GM12878 (cell line): Measurements from ENCODE around the gene DEPDC1B. TPM values are rescaled to one million over a fixed set of nuclear protein-coding genes. Genes with fewer than 3 reads are reported as not detected.

Experiments used
- ATAC-seq: fragments of 200-7000 bp; cut with Tn5 transposase; 3 replicates; pipeline ENCODE4 v1.9.1; 2020; ENCODE audit warnings: mild to moderate bottlenecking, moderate library complexity
- BruUV-seq: library from RNA; stranded (reverse); fragments of 400-500 nt; replicated peaks from 2 replicates; lab custom pipeline; 2021; lab: Mats Ljungman, UMichigan
- CTCF ChIA-PET: fragments of 300-600 bp; sonication (Branson Sonifier 250); formaldehyde crosslinking; extraction: SDS; loops from one replicate; lab custom pipeline; 2021; ENCODE audit warnings: inconsistent platforms; lab: Yijun Ruan, JAX
- POLR2A ChIA-PET: fragments of 350-600 bp; formaldehyde crosslinking; extraction: SDS; loops from one replicate; lab custom pipeline; 2021; ENCODE audit warnings: inconsistent platforms; lab: Charles Lee
- RAD21 ChIA-PET: fragments of 300-600 bp; sonication (Branson Sonifier 250); formaldehyde crosslinking; loops from one replicate; lab custom pipeline; 2023; ENCODE audit warnings: antibody characterized with exemption; ENCODE audit not compliant: unreplicated experiment; lab: Charles Lee
- SMC1A ChIA-PET: fragments of 300-600 bp; sonication (Branson Sonifier 250); formaldehyde crosslinking; loops from one replicate; lab custom pipeline; 2023; ENCODE audit not compliant: unreplicated experiment, uncharacterized antibody; lab: Charles Lee
- DNase-seq: peaks from one replicate; pipeline ENCODE4 v3.0.0-alpha.2; 2011; ENCODE audit warnings: low read depth, low spot score
- FAIRE-seq: peaks from 3 replicates; lab custom pipeline; 2011; peaks lifted over from hg19 to GRCh38; lab: Jason Lieb, UNC
- H2AFZ ChIP-seq: 2 replicates; pipeline ENCODE4 v1.6.0; 2011; ENCODE audit warnings: low read depth, low read length, control low read depth; ENCODE audit not compliant: control insufficient read depth
- H3K27ac ChIP-seq: 2 replicates; pipeline ENCODE4 v1.5.1; 2011; ENCODE audit warnings: control low read depth; ENCODE audit not compliant: control insufficient read depth, insufficient read depth
- H3K27me3 ChIP-seq, 2 experiments: replicated peaks in 1 of 2; 2 replicates each; pipeline versions ENCODE4 v1.6.0 to v1.6.1; 2011; ENCODE audit warnings: low read length in 1 of 2; ENCODE audit not compliant: control insufficient read depth in 2 of 2, insufficient read depth in 2 of 2
- H3K36me3 ChIP-seq, 2 experiments: 2 replicates each; pipeline ENCODE4 v1.5.1; 2011; ENCODE audit warnings: low read length in 1 of 2; ENCODE audit not compliant: control insufficient read depth in 2 of 2, insufficient read depth in 2 of 2
- H3K4me1 ChIP-seq: 2 replicates; pipeline ENCODE4 v1.6.1; 2011; ENCODE audit warnings: mild to moderate bottlenecking, low read length, moderate library complexity, mixed read lengths; ENCODE audit not compliant: control insufficient read depth, insufficient read depth
- H3K4me2 ChIP-seq: 2 replicates; pipeline ENCODE4 v1.6.0; 2011; ENCODE audit warnings: control low read depth; ENCODE audit not compliant: control insufficient read depth, insufficient read depth
- H3K4me3 ChIP-seq: fragments of 200-600 bp; sonication (generic); 2 replicates; pipeline ENCODE4 v1.5.1; 2016
- H3K79me2 ChIP-seq: 2 replicates; pipeline ENCODE4 v1.6.0; 2011; ENCODE audit warnings: low read length; ENCODE audit not compliant: control insufficient read depth, insufficient read depth
- H3K9ac ChIP-seq: 2 replicates; pipeline ENCODE4 v1.8.0; 2011; ENCODE audit warnings: low read length, control low read depth, mixed read lengths; ENCODE audit not compliant: control insufficient read depth, insufficient read depth
- H3K9me3 ChIP-seq: replicated peaks from 3 replicates; pipeline ENCODE4 v1.5.1; 2011; ENCODE audit warnings: mild to moderate bottlenecking, low read length; ENCODE audit not compliant: control insufficient read depth, insufficient read depth
- H4K20me1 ChIP-seq: 2 replicates; pipeline ENCODE4 v1.6.0; 2011; ENCODE audit not compliant: control insufficient read depth, insufficient read depth
- RCOR1 ChIP-seq: conservative IDR thresholded peaks from 2 replicates; pipeline ENCODE4 v1.6.1; 2012; ENCODE audit warnings: low read depth, low read length, improper control_type of control experiment
- RELA ChIP-seq: fragments of 450-650 bp; IDR thresholded peaks from 2 replicates; pipeline ENCODE4 v1.8.0; 2014; ENCODE audit warnings: borderline replicate concordance; ENCODE audit not compliant: partially characterized antibody
- SMC3 ChIP-seq: IDR thresholded peaks from 2 replicates; pipeline ENCODE4 v1.6.1; 2011; ENCODE audit warnings: low read length, improper control_type of control experiment, borderline replicate concordance
- YY1 ChIP-seq: IDR thresholded peaks from 2 replicates; pipeline ENCODE4 v1.6.1; 2011; ENCODE audit warnings: low read depth, mild to moderate bottlenecking, low read length
- ZZZ3 ChIP-seq: IDR thresholded peaks from 2 replicates; pipeline ENCODE4 v1.6.1; 2011; ENCODE audit warnings: low read depth; ENCODE audit not compliant: control insufficient read depth, insufficient read length
- WGBS: methylation state at CpG from one replicate; pipeline ENCODE4 v1.1.6; 2016; ENCODE audit warnings: low lambda C conversion rate; ENCODE audit not compliant: insufficient replicate concordance, insufficient coverage; ENCODE audit errors: missing lambda C conversion rate; 5-methylcytosine and 5-hydroxymethylcytosine counted together
- in situ Hi-C: fragments of 300-500 bp; cut with MboI; formaldehyde crosslinking; loops from 9 replicates; pipeline ENCODE4 v1.14.3; 2018; ENCODE audit warnings: mixed read lengths
- intact Hi-C: fragments of 100-400 bp; cut with micrococcal nuclease; formaldehyde crosslinking; loops from one replicate; pipeline ENCODE4 v1.14.2; 2022; ENCODE audit not compliant: unreplicated experiment
- polyA plus RNA-seq, 11 experiments: library from polyadenylated mRNA; depleted of rRNA in 4 of 11; unstranded in 6 of 11; stranded (reverse) in 5 of 11; fragments of >200 nt; fragmentation: Nextera tagmentation in 4 of 11; fragmentation: Illumina TruSeq in 1 of 11; extraction: Ambion mirVana in 4 of 11; extraction: Trizol in 1 of 11; gene quantifications; 1 replicate in 1 of 11; 2 replicates in 10 of 11; pipeline versions ENCODE4 v1.2.1 to v1.2.3, GENCODE V29; 2011 to 2016; ENCODE audit warnings: inconsistent platforms in 2 of 11, missing spikeins in 2 of 11, low read depth in 1 of 11
- total RNA-seq, 4 experiments: library from RNA; depleted of rRNA in 3 of 4; stranded (reverse); fragments of >200 nt in 3 of 4; fragmentation: Illumina TruSeq in 1 of 4; extraction: Trizol in 1 of 4; gene quantifications; 2 replicates each; pipeline versions ENCODE4 v1.2.1 to v1.2.3, GENCODE V29; 2013 to 2021
- TF ChIP-seq, protein P1 (sequence below): IDR thresholded peaks from 2 replicates; pipeline ENCODE4 v1.6.1; 2011; ENCODE audit warnings: mild to moderate bottlenecking, low read depth, low read length, moderate library complexity; ENCODE audit not compliant: insufficient replicate concordance
- TF ChIP-seq, protein P2 (sequence below): fragments of 450-650 bp; IDR thresholded peaks from 2 replicates; pipeline ENCODE4 v1.6.1; 2017; ENCODE audit warnings: mild to moderate bottlenecking, moderate library complexity
- TF ChIP-seq, protein P3 (sequence below): fragments of 450-650 bp; IDR thresholded peaks from 2 replicates; pipeline ENCODE4 v1.6.1; 2018; ENCODE audit warnings: mild to moderate bottlenecking, low read depth, moderate library complexity; ENCODE audit not compliant: partially characterized antibody
- TF ChIP-seq, protein P4 (sequence below): fragments of 450-650 bp; IDR thresholded peaks from 2 replicates; pipeline ENCODE4 v1.6.1; 2014; ENCODE audit warnings: mild to moderate bottlenecking
- TF ChIP-seq, protein P5 (sequence below): fragments of 450-650 bp; IDR thresholded peaks from 2 replicates; pipeline ENCODE4 v1.6.1; 2016; ENCODE audit warnings: mild to moderate bottlenecking

DEPDC1B gene
- total and polyA plus RNA-seq, 10 of the 15 experiments (the other 5 are each of a cell fraction or from before 2014, with no cell fraction given), result 29.7 to 56.5 (median 35.5) TPM

DNA sequence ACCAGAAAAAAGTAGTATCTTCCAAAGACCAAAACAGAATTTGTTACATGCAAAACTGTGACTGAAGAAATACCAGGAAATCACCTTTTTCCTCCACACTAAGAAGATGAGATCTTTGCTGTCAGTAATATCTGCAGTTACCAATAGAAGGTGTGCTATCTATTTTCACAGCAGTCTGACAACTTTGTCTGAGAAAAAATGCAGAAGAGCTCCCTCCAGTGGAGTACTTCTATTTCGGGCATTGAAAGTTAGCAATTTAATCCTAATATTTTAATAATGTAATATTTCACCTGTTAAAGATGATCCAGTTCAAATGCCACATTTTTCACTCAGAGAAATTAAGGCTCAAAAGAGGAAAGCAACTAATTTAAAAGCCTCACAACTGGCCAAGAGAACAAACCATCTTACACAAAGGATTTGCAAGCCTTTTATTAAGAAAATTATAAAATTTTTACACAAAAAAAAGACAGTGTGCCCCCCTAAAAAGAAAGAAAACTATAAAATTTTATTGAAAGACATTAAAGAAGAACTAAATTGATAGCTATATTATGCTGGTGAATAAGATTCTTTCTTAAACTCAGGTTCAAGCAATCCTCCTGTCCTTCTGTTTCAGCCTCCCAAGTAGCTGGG lies 50.6 kb downstream of the DEPDC1B start:
- intact Hi-C loops, result loop anchor here (1.0 to 5.0 kb wide), 2 partner anchors 354 to 837 kb away; no protein-coding TSS in a partner anchor
- Histone ChIP-seq H3K4me2 (no peak overlapping the region), H2AFZ (no peak overlapping the region), H4K20me1 (no peaks in the 10 kb centered on the region), H3K27ac (no peak overlapping the region), H3K79me2 (peaks cover 1% of the 10 kb centered on the region; the same call in 1 of the 2 replicates), H3K36me3 (peaks cover 0 to 3% of the 10 kb centered on the region in 2 experiments; a peak in 1 of 4 replicates), H3K9ac (no peak overlapping the region), H3K27me3 (no peaks in the 10 kb centered on the region), H3K9me3 (no peaks in the 10 kb centered on the region), H3K4me1 (no peaks in the 10 kb centered on the region), H3K4me3 (no peak overlapping the region)
- RAD21 ChIA-PET, result interaction anchor here (0.7 to 1.7 kb wide), 9 partner anchors 51 to 840 kb away, joined by 3 to 6 read pairs (median 3); no protein-coding TSS in a partner anchor
- in situ Hi-C loops, result no loop called here
- CTCF ChIA-PET, result interaction anchor here (0.8 to 2.4 kb wide), 25 partner anchors 10 to 1462 kb away, joined by 3 to 18 read pairs (median 4); partner anchors contain the start of gene ELOVL7
- POLR2A ChIA-PET, result no interaction called here
- BruUV-seq, result no TSS peak
- ATAC-seq (peak; percentile 86), FAIRE-seq (peak; percentile 85), DNase-seq (peak; percentile 15)
- WGBS, result 0% methylated on average over 1 of the region's 1 CpG
- SMC1A ChIA-PET, result interaction anchor here (0.6 to 1.8 kb wide), 12 partner anchors 19 to 836 kb away, joined by 3 to 11 read pairs (median 4); no protein-coding TSS in a partner anchor
- TF ChIP-seq SMC3 (peak; percentile 81; the same call in 1 of the 2 replicates), RELA (no peak), YY1 (0 out of 2 replicates have a peak, but pooled peaks have one; percentile 15), ZZZ3 (no peak), RCOR1 (no peak)
- TF ChIP-seq, protein P1, sequence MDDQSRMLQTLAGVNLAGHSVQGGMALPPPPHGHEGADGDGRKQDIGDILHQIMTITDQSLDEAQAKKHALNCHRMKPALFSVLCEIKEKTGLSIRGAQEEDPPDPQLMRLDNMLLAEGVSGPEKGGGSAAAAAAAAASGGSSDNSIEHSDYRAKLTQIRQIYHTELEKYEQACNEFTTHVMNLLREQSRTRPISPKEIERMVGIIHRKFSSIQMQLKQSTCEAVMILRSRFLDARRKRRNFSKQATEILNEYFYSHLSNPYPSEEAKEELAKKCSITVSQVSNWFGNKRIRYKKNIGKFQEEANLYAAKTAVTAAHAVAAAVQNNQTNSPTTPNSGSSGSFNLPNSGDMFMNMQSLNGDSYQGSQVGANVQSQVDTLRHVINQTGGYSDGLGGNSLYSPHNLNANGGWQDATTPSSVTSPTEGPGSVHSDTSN, result no peak
- TF ChIP-seq, protein P2, sequence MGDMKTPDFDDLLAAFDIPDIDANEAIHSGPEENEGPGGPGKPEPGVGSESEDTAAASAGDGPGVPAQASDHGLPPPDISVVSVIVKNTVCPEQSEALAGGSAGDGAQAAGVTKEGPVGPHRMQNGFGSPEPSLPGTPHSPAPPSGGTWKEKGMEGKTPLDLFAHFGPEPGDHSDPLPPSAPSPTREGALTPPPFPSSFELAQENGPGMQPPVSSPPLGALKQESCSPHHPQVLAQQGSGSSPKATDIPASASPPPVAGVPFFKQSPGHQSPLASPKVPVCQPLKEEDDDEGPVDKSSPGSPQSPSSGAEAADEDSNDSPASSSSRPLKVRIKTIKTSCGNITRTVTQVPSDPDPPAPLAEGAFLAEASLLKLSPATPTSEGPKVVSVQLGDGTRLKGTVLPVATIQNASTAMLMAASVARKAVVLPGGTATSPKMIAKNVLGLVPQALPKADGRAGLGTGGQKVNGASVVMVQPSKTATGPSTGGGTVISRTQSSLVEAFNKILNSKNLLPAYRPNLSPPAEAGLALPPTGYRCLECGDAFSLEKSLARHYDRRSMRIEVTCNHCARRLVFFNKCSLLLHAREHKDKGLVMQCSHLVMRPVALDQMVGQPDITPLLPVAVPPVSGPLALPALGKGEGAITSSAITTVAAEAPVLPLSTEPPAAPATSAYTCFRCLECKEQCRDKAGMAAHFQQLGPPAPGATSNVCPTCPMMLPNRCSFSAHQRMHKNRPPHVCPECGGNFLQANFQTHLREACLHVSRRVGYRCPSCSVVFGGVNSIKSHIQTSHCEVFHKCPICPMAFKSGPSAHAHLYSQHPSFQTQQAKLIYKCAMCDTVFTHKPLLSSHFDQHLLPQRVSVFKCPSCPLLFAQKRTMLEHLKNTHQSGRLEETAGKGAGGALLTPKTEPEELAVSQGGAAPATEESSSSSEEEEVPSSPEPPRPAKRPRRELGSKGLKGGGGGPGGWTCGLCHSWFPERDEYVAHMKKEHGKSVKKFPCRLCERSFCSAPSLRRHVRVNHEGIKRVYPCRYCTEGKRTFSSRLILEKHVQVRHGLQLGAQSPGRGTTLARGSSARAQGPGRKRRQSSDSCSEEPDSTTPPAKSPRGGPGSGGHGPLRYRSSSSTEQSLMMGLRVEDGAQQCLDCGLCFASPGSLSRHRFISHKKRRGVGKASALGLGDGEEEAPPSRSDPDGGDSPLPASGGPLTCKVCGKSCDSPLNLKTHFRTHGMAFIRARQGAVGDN, result no peak
- TF ChIP-seq, protein P3, sequence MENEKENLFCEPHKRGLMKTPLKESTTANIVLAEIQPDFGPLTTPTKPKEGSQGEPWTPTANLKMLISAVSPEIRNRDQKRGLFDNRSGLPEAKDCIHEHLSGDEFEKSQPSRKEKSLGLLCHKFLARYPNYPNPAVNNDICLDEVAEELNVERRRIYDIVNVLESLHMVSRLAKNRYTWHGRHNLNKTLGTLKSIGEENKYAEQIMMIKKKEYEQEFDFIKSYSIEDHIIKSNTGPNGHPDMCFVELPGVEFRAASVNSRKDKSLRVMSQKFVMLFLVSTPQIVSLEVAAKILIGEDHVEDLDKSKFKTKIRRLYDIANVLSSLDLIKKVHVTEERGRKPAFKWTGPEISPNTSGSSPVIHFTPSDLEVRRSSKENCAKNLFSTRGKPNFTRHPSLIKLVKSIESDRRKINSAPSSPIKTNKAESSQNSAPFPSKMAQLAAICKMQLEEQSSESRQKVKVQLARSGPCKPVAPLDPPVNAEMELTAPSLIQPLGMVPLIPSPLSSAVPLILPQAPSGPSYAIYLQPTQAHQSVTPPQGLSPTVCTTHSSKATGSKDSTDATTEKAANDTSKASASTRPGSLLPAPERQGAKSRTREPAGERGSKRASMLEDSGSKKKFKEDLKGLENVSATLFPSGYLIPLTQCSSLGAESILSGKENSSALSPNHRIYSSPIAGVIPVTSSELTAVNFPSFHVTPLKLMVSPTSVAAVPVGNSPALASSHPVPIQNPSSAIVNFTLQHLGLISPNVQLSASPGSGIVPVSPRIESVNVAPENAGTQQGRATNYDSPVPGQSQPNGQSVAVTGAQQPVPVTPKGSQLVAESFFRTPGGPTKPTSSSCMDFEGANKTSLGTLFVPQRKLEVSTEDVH, result no peak
- TF ChIP-seq, protein P4, sequence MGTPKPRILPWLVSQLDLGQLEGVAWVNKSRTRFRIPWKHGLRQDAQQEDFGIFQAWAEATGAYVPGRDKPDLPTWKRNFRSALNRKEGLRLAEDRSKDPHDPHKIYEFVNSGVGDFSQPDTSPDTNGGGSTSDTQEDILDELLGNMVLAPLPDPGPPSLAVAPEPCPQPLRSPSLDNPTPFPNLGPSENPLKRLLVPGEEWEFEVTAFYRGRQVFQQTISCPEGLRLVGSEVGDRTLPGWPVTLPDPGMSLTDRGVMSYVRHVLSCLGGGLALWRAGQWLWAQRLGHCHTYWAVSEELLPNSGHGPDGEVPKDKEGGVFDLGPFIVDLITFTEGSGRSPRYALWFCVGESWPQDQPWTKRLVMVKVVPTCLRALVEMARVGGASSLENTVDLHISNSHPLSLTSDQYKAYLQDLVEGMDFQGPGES, result no peak
- TF ChIP-seq, protein P5, sequence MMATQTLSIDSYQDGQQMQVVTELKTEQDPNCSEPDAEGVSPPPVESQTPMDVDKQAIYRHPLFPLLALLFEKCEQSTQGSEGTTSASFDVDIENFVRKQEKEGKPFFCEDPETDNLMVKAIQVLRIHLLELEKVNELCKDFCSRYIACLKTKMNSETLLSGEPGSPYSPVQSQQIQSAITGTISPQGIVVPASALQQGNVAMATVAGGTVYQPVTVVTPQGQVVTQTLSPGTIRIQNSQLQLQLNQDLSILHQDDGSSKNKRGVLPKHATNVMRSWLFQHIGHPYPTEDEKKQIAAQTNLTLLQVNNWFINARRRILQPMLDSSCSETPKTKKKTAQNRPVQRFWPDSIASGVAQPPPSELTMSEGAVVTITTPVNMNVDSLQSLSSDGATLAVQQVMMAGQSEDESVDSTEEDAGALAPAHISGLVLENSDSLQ, result peak; percentile 71
